Karpas-422 (cell line): ENCODE measurements around the gene ZNF345. TPM values are rescaled to one million over a fixed set of nuclear protein-coding genes. Genes with fewer than 3 reads are reported as not detected.

Experiments used
- DNase-seq: peaks from one replicate; pipeline ENCODE4 v3.0.0-alpha.2; 2015
- H2AFZ ChIP-seq: fragments of 200-600 bp; sonication (generic); 2 replicates; pipeline ENCODE4 v1.6.1; 2014; ENCODE audit warnings: antibody characterized with exemption, low read length, mixed read lengths
- H3K27ac ChIP-seq: fragments of 200-600 bp; sonication (generic); 2 replicates; pipeline ENCODE4 v1.5.1; 2014; ENCODE audit warnings: mild to moderate bottlenecking, low read length, moderate library complexity
- H3K27me3 ChIP-seq: fragments of 200-600 bp; sonication (generic); 2 replicates; pipeline ENCODE4 v1.6.1; 2014; ENCODE audit warnings: low read length, mixed read lengths
- H3K36me3 ChIP-seq: fragments of 200-600 bp; sonication (generic); 2 replicates; pipeline ENCODE4 v1.6.1; 2014; ENCODE audit warnings: low read length, mixed read lengths; ENCODE audit not compliant: insufficient read depth
- H3K4me1 ChIP-seq: fragments of 200-600 bp; sonication (generic); 2 replicates; pipeline ENCODE4 v1.6.1; 2014; ENCODE audit warnings: mild to moderate bottlenecking, low read length, mixed read lengths
- H3K4me2 ChIP-seq: fragments of 200-600 bp; sonication (generic); 2 replicates; pipeline ENCODE4 v1.6.1; 2014; ENCODE audit warnings: low read length, low read depth, mild to moderate bottlenecking; ENCODE audit not compliant: poor library complexity, severe bottlenecking
- H3K4me3 ChIP-seq: fragments of 200-600 bp; sonication (generic); 2 replicates; pipeline ENCODE4 v1.5.1; 2014; ENCODE audit warnings: mild to moderate bottlenecking, antibody characterized with exemption, low read length, mixed read lengths
- H3K79me2 ChIP-seq: fragments of 200-600 bp; sonication (generic); 2 replicates; pipeline ENCODE4 v1.6.1; 2014; ENCODE audit warnings: mild to moderate bottlenecking, low read length, mixed read lengths
- H3K9ac ChIP-seq: fragments of 200-600 bp; sonication (generic); 2 replicates; pipeline ENCODE4 v1.6.0; 2014; ENCODE audit warnings: low read length
- H3K9me2 ChIP-seq: fragments of 200-600 bp; sonication (generic), shearing (Covaris generic); replicated peaks from 2 replicates; pipeline ENCODE4 v1.6.0; 2014; ENCODE audit warnings: mild to moderate bottlenecking, low read length, moderate library complexity; ENCODE audit not compliant: insufficient read depth
- H3K9me3 ChIP-seq: fragments of 300-700, 200-600 bp; sonication (generic); 2 replicates; pipeline ENCODE4 v1.6.1; 2014; ENCODE audit warnings: low read length, mixed read lengths
- H4K20me1 ChIP-seq: fragments of 200-600 bp; sonication (generic); 2 replicates; pipeline ENCODE4 v1.6.1; 2014; ENCODE audit warnings: mild to moderate bottlenecking, antibody characterized with exemption, low read length, low read depth; ENCODE audit not compliant: insufficient read depth
- small RNA-seq: library from RNA; depleted of rRNA; stranded (forward); fragments of <200 nt; gene quantifications from one replicate; pipeline ENCODE3, GENCODE V24; 2014
- total RNA-seq: library from RNA; depleted of rRNA; stranded (reverse); fragments of >200 nt; shearing (Covaris generic); gene quantifications from 2 replicates; pipeline ENCODE4 v1.2.3, GENCODE V29; 2014; ENCODE audit warnings: low replicate concordance; rRNA removed

The ZNF345 gene
- total RNA-seq, 1 experiment from 2014 or later = 11.3 TPM

- Histone ChIP-seq H3K79me2 (no peaks in the 10 kb centered on the region), H3K4me2 (no peak overlapping the region), H3K9me3 (peaks cover 63% of the 10 kb centered on the region), H4K20me1 (no peaks in the 10 kb centered on the region), H2AFZ (no peak overlapping the region), H3K27me3 (no peaks in the 10 kb centered on the region), H3K4me1 (no peaks in the 10 kb centered on the region), H3K4me3 (no peak overlapping the region), H3K36me3 (peaks cover 12% of the 10 kb centered on the region), H3K9me2 (no peaks in the 10 kb centered on the region), H3K27ac (no peak overlapping the region), H3K9ac (no peak overlapping the region)
- no peak for DNase-seq
Measured at GRCh38 chr19:36894849-36895383, 44.2 kb downstream of the ZNF345 start.

GRCh38 chr19:36898422-36898821 is 47.7 kb downstream of the ZNF345 start:
- no peaks in the 10 kb centered on the region for H4K20me1 ChIP-seq
- H3K9me2 ChIP-seq = no peaks in the 10 kb centered on the region
- no peak for DNase-seq
- H3K36me3 ChIP-seq = peaks cover 4% of the 10 kb centered on the region; the same call in 1 of the 2 replicates
- no peaks in the 10 kb centered on the region for H3K4me1 ChIP-seq
- H3K9ac ChIP-seq = no peak overlapping the region
- no peaks in the 10 kb centered on the region for H3K79me2 ChIP-seq
- H3K27ac ChIP-seq = no peak overlapping the region
- no peak overlapping the region for H3K4me3 ChIP-seq
- H2AFZ ChIP-seq = no peak overlapping the region
- peaks cover 40% of the 10 kb centered on the region for H3K9me3 ChIP-seq
- no peak overlapping the region for H3K4me2 ChIP-seq
- no peaks in the 10 kb centered on the region for H3K27me3 ChIP-seq

GRCh38 chr19:36915992-36916830 is 65.5 kb downstream of the ZNF345 start, which contains the start of the genes ZNF568 and ZNF829:
TSS of gene ZNF568 (plus strand) at chr19:36916332. CDS start at chr19:36922771, 6,439 bp downstream.
TSS of gene ZNF829 (minus strand) at chr19:36916291. CDS start at chr19:36915167, 1,124 bp downstream.
- Histone ChIP-seq H3K79me2 (no peaks in the 10 kb centered on the region), H3K27me3 (no peaks in the 10 kb centered on the region), H3K4me1 (no peaks in the 10 kb centered on the region), H3K27ac (no peak within 1 kb of the TSS), H3K9ac (peak within 1 kb of the TSS; percentile 46), H4K20me1 (no peaks in the 10 kb centered on the region), H3K36me3 (peaks cover 10% of the 10 kb centered on the region), H2AFZ (peak within 1 kb of the TSS; percentile 67; the same call in 1 of the 2 replicates), H3K4me3 (peak within 1 kb of the TSS; percentile 63), H3K9me3 (peaks cover 34% of the 10 kb centered on the region), H3K4me2 (peak within 1 kb of the TSS; percentile 42), H3K9me2 (no peaks in the 10 kb centered on the region)
- peak; percentile 61 for DNase-seq

- H4K20me1 ChIP-seq = no peaks in the 10 kb centered on the region
- H2AFZ ChIP-seq = peak overlapping the region; percentile 38; the same call in 1 of the 2 replicates
- H3K27ac ChIP-seq = no peak overlapping the region
- H3K9me3 ChIP-seq = peaks cover 34% of the 10 kb centered on the region
- no peaks in the 10 kb centered on the region for H3K27me3 ChIP-seq
- peak overlapping the region; percentile 63; the same call in 1 of the 2 replicates for H3K4me3 ChIP-seq
- peaks cover 10% of the 10 kb centered on the region for H3K36me3 ChIP-seq
- H3K9ac ChIP-seq = peak overlapping the region; percentile 46; the same call in 1 of the 2 replicates
- H3K79me2 ChIP-seq = no peaks in the 10 kb centered on the region
- no peak for DNase-seq
- no peaks in the 10 kb centered on the region for H3K4me1 ChIP-seq
- no peaks in the 10 kb centered on the region for H3K9me2 ChIP-seq
- peak overlapping the region; percentile 42 for H3K4me2 ChIP-seq
Measured at GRCh38 chr19:36916991-36917390, 66.3 kb downstream of the ZNF345 start.

GRCh38 chr19:36918090-36918489 is 67.4 kb downstream of the ZNF345 start:
- Histone ChIP-seq H3K4me1 (no peaks in the 10 kb centered on the region), H3K4me3 (no peak overlapping the region), H2AFZ (no peak overlapping the region), H3K9ac (no peak overlapping the region), H4K20me1 (no peaks in the 10 kb centered on the region), H3K79me2 (no peaks in the 10 kb centered on the region), H3K9me3 (peaks cover 31% of the 10 kb centered on the region), H3K9me2 (no peaks in the 10 kb centered on the region), H3K27ac (no peak overlapping the region), H3K27me3 (no peaks in the 10 kb centered on the region), H3K4me2 (no peak overlapping the region), H3K36me3 (peaks cover 10% of the 10 kb centered on the region)
- no peak for DNase-seq

Small RNA genes lying within 50 kb of the gene (small RNA-seq; reads per million reads assigned to genes)
- not detected for gene RF00019

Other genes with a start within 250 kb of the ZNF345 start
- gene ZNF382, start 245.6 kb upstream of the ZNF345 start, total RNA-seq = 2.9 and 6.1 TPM in 2 replicates
- gene ZNF461, start 184.0 kb upstream of the ZNF345 start, total RNA-seq = 9.5 and 17.5 TPM in 2 replicates
- gene ZNF567, start 163.3 kb upstream of the ZNF345 start, total RNA-seq = 13.9 and 18.8 TPM in 2 replicates
- 0.97 and 2.7 TPM in 2 replicates for gene ZNF850, start 78.1 kb upstream of the ZNF345 start, total RNA-seq
- gene ZNF790, start 12.5 kb upstream of the ZNF345 start, total RNA-seq = 10.5 and 16.1 TPM in 2 replicates
- gene ZNF829, start 65.4 kb downstream of the ZNF345 start, total RNA-seq = 0.47 and 1.8 TPM in 2 replicates
- 0.48 and 2.1 TPM in 2 replicates for gene ZNF568, start 65.5 kb downstream of the ZNF345 start, total RNA-seq
- gene ZNF420, start 227.6 kb downstream of the ZNF345 start, total RNA-seq = 14.8 and 15.1 TPM in 2 replicates